K562 (cell line): ENCODE data around the gene PIERCE2. TPM values are rescaled to one million over a fixed set of nuclear protein-coding genes. Genes with fewer than 3 reads are reported as not detected.
A peak's percentile ranks its signal among the peaks of the same experiment; 100 is the strongest.

Experiments
- CTCF ChIP-seq, 3 experiments: IDR thresholded peaks in 2 of 3; conservative IDR thresholded peaks in 1 of 3; 2 replicates each; pipeline ENCODE4 v1.5.1; 2011 to 2012; ENCODE audit warnings: low read length in 3 of 3, mild to moderate bottlenecking in 3 of 3, control low read depth in 2 of 3, improper control_type of control experiment in 1 of 3, inconsistent platforms in 1 of 3, low read depth in 1 of 3, mixed read lengths in 1 of 3, moderate library complexity in 1 of 3; ENCODE audit not compliant: insufficient read depth in 2 of 3
- MAX ChIP-seq: sonication (generic); formaldehyde crosslinking; IDR thresholded peaks from 2 replicates; pipeline ENCODE4 v1.9.0; 2022; ENCODE audit warnings: mild to moderate bottlenecking, missing genetic modification reagents
- MIER1 ChIP-seq: fragments of 450-650 bp; IDR thresholded peaks from 2 replicates; pipeline ENCODE4 v1.6.1; 2016; ENCODE audit warnings: antibody characterized with exemption, mild to moderate bottlenecking, low read depth
- REST ChIP-seq, 2 experiments: fragments of 450-650 bp; formaldehyde crosslinking in 1 of 2; IDR thresholded peaks; 2 replicates each; pipeline versions ENCODE4 v1.4.0 to v1.6.1; 2014 to 2020; ENCODE audit warnings: mild to moderate bottlenecking in 2 of 2, borderline replicate concordance in 1 of 2, low read depth in 1 of 2
- SMC3 ChIP-seq: conservative IDR thresholded peaks from 2 replicates; pipeline ENCODE4 v1.6.1; 2011; ENCODE audit warnings: low read depth, low read length, improper control_type of control experiment; ENCODE audit not compliant: insufficient read depth
- ZNF518B ChIP-seq: fragments of 250-450 bp; sonication (Bioruptor Pico); IDR thresholded peaks from 2 replicates; pipeline ENCODE4 v1.5.0; 2021; ENCODE audit warnings: mild to moderate bottlenecking, moderate library complexity
- polyA plus RNA-seq, 8 experiments: library from polyadenylated mRNA; depleted of rRNA in 4 of 8; stranded (reverse) in 5 of 8; unstranded in 3 of 8; fragments of >200 nt; fragmentation: Nextera tagmentation in 2 of 8; fragmentation: Illumina TruSeq in 1 of 8; extraction: Ambion mirVana in 2 of 8; extraction: Trizol in 1 of 8; gene quantifications; 2 replicates each; pipeline versions ENCODE4 v1.2.1 to v1.2.3, GENCODE V29; 2011 to 2014; ENCODE audit warnings: inconsistent platforms in 1 of 8, missing spikeins in 1 of 8
- total RNA-seq, 7 experiments: library from RNA; depleted of rRNA in 6 of 7; stranded (reverse); fragments of >200 nt in 6 of 7; fragmentation: Illumina TruSeq in 2 of 7; extraction: Trizol in 2 of 7; gene quantifications; 2 replicates each; pipeline versions ENCODE4 v1.2.1 to v1.2.3, GENCODE V29; 2011 to 2021; ENCODE audit warnings: low replicate concordance in 1 of 7

PIERCE2 gene
- total and polyA plus RNA-seq, 9 of the 15 experiments (the other 6 are each of a cell fraction or from before 2014, with no cell fraction given), result 2.9 to 4.8 (median 4.0) TPM

GRCh38 chr15:55434989-55435825 is 26.9 kb downstream of the PIERCE2 start (continued):
- TF ChIP-seq REST (IDR thresholded peaks at IDR 0.05; ENCODE audit: borderline replicate concordance) (peak; percentile 73), REST (CRISPR knock-in tag; IDR thresholded peaks at IDR 0.05; ENCODE audit: low read depth) (no peak), MIER1 (no peak), MAX (CRISPR knock-in tag) (no peak), ZNF518B (CRISPR knock-in tag) (no peak), CTCF (IDR thresholded peaks at IDR 0.05 in 2 of 3, conservative IDR thresholded peaks at IDR 0.05 in 1 of 3; ENCODE audit: insufficient read depth in 2 of 3, low read depth in 1 of 3, low read length in 3 of 3) (peak; percentile 55 to 77 (median 69); a peak in 5 of 6 replicates), SMC3 (peak; percentile 69)
